ENCODE measurements around the gene GRM1.

- TF ChIP-seq POLR2AphosphoS5 (IDR thresholded peaks at IDR 0.05), result no peak
- TF ChIP-seq EP300 (IDR thresholded peaks at IDR 0.05), result no peak
Measured at GRCh38 chr6:146460941-146461340, 432.1 kb downstream of the GRM1 start.

Measured in stomach (tissue), 4 donors.